ENCODE results near the gene ARAP2.

The ARAP2 gene

GRCh38 chr4:36224972-36225903, 19.1 kb downstream of the ARAP2 start:
- DNase-seq (ENCODE audit: low read depth in 2 of 2, low spot score in 1 of 2): no peak

GRCh38 chr4:36222702-36223101, 21.6 kb downstream of the ARAP2 start:
- no peak for DNase-seq (ENCODE audit: low read depth in 2 of 2, low spot score in 1 of 2)

GRCh38 chr4:36220776-36221175, 23.5 kb downstream of the ARAP2 start:
- no peak for DNase-seq (ENCODE audit: low read depth in 2 of 2, low spot score in 1 of 2)

DNA sequence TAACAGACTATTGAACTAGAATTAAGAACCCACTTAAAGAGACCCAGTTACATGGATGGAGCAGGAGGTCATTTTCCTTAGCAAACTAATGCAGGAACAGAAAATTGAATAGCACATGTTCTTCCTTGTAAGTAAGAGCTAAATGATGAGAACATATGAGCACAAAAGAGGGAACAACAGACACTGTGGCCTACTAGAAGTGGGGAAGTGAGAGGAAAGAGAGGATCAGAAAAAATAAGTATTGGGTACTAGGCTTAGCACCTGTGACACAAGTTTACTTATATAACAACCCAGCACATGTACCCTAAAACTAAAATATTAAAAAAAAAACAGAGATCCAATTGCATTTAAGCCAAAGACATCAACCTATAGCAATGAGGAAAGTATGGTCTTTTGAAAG, 26.2 kb downstream of the ARAP2 start:
- no peak for DNase-seq (ENCODE audit: low read depth in 2 of 2, low spot score in 1 of 2)

DNA sequence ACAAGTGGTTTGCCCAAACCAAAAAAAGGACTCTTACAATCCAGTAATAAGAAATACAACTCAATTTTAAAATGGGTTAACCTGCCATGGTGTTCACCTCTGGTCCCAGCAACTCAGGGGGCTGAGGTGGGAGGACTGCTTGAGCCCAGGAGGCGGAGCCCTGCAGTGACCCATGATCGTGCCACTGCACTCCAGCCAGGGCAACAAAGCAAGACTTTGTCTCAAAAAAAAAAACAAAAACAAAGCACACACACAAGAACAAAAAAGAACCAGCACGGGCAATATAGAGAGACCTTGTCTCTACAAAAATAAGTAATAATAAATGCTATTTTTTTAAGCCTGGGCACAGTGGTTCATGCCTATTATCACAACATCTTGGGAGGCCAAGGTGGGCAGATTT, 28.7 kb downstream of the ARAP2 start:
- no peak for DNase-seq (ENCODE audit: low read depth in 2 of 2, low spot score in 1 of 2)

DNA sequence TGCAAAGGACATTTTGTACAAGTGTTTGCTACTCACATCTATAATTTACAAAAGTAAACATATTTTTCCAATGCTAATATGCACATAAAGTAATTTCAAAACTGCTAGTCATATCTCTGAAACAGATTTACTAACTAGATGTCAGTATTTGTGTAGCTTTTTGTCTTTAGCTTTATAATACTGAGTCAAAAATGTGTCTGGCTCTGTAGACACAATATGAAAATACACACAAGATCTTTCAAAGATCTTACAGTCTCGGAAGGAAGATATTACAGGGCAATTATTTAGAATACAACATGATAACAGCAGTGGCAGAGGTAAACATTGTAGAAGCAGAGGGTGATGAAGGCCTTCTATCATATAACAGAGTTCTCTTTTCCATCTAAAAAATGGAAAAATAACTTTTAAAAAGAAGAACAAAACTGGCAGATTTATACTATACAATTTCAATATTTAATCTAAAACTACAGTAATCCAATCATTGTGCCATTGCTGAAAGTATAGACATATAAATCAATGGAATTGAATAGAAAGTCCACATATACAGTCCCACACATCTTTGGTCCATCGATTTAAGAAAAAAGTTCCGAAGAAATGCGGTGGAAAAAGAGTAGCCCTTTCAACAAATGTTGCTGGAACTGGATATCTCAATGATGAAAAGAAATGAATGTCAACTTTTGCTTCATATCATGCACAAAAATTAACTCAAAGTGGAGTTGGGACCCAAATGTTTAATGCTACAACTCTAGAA, 29.4 kb downstream of the ARAP2 start:
- DNase-seq (ENCODE audit: low read depth in 2 of 2, low spot score in 1 of 2): no peak

DNA sequence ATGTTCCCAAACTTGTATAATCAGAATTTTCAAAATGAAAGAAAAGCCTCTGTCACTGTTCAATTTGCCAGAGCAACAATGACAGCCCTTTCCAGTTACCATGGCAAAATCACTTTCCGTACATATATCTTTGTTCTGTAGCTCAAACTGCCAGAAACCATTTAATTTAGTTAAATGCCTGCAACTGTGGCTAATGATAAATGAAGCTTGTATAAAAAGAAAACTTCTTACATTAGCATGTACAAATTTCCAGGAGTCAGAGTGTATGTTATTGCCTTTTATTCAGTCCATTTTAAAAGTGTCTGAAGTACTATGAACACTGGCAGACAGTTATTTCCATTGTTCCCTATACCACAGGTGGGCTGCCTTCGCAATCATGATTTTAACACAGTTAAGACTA, 30.3 kb downstream of the ARAP2 start:
- DNase-seq (ENCODE audit: low read depth in 2 of 2, low spot score in 1 of 2): no peak

GRCh38 chr4:36211084-36211483, 33.2 kb downstream of the ARAP2 start:
- no peak for DNase-seq (ENCODE audit: low read depth in 2 of 2, low spot score in 1 of 2)

DNA sequence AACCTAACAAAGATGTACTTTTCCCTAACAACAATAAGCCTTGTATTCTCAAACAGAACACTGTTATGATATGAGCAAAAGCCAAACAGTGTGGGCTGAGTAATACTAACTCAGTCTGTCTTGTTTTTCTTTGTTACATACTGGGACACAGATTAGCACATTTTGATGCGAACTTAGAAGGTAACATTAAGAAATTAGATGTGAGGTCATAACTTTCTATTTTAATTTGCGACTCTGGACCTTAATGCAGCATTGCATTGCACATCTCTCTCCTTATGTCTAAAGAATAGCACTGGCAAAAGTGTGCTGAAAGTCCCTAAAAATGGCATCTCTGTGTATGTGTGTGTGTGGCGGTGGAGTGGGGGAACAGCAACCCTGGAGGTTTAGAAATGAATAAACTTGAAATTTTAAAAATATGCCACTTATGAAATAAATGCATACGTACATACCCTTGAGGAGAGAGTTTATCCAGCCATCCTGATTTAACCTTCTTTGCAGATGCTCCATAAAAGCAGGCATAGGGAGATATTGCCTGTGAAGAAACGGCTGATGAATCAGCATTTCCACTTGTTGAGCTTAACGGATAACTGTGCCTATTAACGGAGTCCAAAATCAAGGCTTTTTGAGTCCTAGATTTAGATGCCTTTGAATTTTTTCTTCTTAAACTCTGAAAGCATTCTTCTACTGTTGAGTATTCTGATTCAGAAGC, 34.2 kb downstream of the ARAP2 start:
- DNase-seq (ENCODE audit: low read depth in 2 of 2, low spot score in 1 of 2): no peak

- DNase-seq (ENCODE audit: low read depth in 2 of 2, low spot score in 1 of 2): no peak
These were observed 35.3 kb downstream of the ARAP2 start for GRCh38 chr4:36208893-36209473.

DNA sequence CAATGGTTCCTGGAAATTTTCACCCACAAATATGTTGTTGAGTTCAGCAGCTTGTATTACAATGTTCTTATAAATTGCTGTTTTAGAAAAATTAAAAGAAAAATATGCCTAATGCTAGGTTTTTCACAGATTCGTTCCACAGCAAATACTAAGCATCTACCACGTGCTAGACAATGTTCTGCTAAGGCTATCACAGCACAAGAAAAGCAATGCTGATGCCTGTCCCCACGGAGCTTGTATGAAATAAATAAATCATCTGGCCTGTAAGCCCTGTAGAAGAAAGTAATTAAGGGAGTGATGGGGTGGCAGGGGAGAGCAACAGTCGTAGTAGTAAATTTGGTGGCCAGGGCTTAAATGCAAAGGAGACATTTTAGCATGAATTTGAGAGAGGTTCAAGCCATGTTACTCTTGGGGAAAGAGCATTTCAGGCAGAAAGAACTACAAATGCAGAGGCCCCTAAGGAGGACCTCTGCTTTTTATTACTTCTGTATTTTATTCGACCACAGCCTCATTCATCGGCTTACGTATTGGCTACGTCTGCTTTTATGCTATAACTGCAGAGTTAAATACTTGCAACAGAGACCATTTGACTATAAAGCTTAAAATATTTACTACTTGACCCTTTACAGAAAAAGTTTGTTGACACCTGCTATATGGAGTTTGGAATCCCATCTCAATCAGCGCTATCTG, 36.3 kb downstream of the ARAP2 start:
- DNase-seq (ENCODE audit: low read depth in 2 of 2, low spot score in 1 of 2): no peak

DNA sequence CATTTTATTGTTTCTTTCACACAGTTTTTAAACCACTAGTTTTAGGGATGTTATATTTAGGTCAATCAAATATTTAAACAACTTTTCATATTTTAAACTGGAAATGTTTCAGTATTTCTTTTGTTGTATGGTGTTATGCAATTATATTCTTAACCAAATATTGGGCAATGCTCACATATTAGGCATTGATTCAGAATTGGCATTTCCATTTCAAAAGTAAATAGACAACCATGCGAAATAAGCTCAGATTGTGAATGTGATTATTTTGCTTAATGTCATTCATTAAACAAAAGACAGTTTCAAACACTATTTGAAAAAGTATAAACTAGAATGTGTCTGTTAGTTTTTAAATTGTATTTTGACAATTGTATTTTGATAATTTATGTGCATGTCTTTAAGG, 36.9 kb downstream of the ARAP2 start:
- DNase-seq (ENCODE audit: low read depth in 2 of 2, low spot score in 1 of 2): no peak

GRCh38 chr4:36206603-36207311, 37.6 kb downstream of the ARAP2 start:
- no peak for DNase-seq (ENCODE audit: low read depth in 2 of 2, low spot score in 1 of 2)

- no peak for DNase-seq (ENCODE audit: low read depth in 2 of 2, low spot score in 1 of 2)
These were observed 38.3 kb downstream of the ARAP2 start for GRCh38 chr4:36206012-36206411.

GRCh38 chr4:36198861-36199260, 45.5 kb downstream of the ARAP2 start:
- DNase-seq (ENCODE audit: low read depth in 2 of 2, low spot score in 1 of 2): no peak

DNA sequence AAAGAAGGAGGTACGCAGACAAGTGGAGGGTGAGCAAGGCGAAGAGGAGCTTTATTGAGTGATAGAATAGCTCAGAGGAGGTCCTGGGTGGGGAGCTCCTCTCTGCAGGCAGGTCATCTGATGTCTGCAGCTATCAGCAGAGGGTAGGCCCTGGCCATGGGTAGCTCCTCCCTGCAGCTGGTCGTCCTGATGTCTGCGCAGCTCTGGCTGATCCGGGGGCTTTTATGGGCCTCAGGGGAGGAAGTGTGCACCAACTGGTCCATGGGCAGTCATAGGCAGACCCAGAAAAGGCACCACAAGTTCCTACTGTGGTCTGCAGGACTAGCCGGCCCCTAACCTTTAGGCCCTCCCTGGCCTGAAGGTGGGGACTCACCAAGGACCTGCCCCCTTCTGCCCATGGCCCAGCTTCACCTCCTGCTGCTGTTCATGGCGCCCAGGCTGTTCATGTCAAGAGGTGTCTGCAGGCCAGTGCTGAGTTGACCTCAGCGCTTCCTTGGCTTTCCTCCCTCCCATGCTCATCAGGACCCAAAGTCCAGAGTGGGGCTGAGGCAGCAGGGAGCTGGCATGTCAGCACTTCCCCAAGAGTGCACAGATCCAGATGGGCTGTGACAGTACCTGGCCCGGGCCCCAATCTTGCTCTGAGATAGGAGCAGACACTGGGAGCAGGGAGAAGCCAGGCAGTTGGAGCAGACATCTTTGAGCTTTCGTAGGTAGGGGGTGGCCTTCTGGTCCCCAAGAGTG, 46.1 kb downstream of the ARAP2 start:
- no peak for DNase-seq (ENCODE audit: low read depth in 2 of 2, low spot score in 1 of 2)

GRCh38 chr4:36197501-36197900, 46.8 kb downstream of the ARAP2 start:
- no peak for DNase-seq (ENCODE audit: low read depth in 2 of 2, low spot score in 1 of 2)

DNA sequence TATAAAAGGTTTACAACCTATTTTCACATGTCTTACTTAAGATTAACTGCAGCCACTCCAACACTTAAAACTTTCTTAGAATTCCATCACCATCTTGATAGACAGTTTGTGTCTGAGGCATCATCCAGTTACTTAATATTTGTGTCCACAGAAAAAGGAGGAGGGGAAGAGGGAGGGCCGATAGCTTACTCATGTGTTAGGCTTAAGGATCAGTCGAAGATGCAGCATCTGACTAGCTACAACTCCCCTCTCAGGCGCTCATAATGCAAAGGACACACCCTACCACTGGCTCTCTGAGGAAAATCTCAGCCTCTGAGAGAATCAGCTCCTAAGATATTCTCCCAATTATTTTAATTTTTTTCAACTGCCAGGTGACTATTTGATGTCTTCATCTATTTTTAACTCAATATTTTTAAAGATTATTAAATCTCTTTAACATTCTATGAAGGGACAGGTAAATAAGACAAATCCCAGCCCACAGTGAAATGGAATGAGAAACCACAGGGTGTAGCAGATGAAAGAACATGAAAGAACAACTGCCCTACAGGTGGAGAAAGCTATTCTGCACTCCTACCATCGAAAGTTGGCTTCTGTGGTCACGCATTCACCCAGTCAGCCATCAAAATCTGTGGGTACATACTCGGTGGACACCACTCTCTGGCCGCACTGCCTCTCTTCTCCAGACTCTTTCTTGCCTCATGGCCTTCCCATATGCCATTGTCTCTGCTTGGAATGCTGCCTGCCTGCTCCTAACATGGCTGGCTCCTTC, 48.0 kb downstream of the ARAP2 start:
- DNase-seq (ENCODE audit: low read depth in 2 of 2, low spot score in 1 of 2): no peak

GRCh38 chr4:36192922-36193321, 51.4 kb downstream of the ARAP2 start:
- no peak for DNase-seq (ENCODE audit: low read depth in 2 of 2, low spot score in 1 of 2)

All from stimulated activated CD8-positive, alpha-beta memory T cell treated with anti-CD3 and anti-CD28 coated beads, Interleukin-4, amount 100 ng/mL, for 4 hours (primary cell).